T-helper 17 cell (primary cell): ENCODE results near the gene RPL41. TPM values are rescaled to one million over a fixed set of nuclear protein-coding genes. Genes with fewer than 3 reads are reported as not detected.
A peak's percentile ranks its signal among the peaks of the same experiment; 100 is the strongest.

ENCODE experiments used
- ATAC-seq: fragments of 150-1000 bp; cut with Tn5 transposase; 2 replicates; pipeline ENCODE4 v1.10.0; 2021; ENCODE audit warnings: mild to moderate bottlenecking, moderate library complexity
- DNase-seq, 3 donors: peaks; one replicate each; pipeline versions ENCODE4 v3.0.0 to v3.0.0-alpha.2; 2020 to 2021
- H3K9me3 ChIP-seq: one replicate; pipeline ENCODE4 v1.7.0; 2013; ENCODE audit warnings: low read length, mild to moderate bottlenecking; ENCODE audit not compliant: control insufficient read depth, poor library complexity, severe bottlenecking
- H3K27ac Mint-ChIP-seq: one replicate; pipeline ENCODE4 v1.8.0; 2022; ENCODE audit warnings: mild to moderate bottlenecking, moderate library complexity, mixed read lengths
- H3K27me3 Mint-ChIP-seq: one replicate; pipeline ENCODE4 v1.8.0; 2022; ENCODE audit warnings: mixed read lengths
- H3K36me3 Mint-ChIP-seq: one replicate; pipeline ENCODE4 v1.8.0; 2022; ENCODE audit warnings: low read depth, mixed read lengths
- H3K4me1 Mint-ChIP-seq: one replicate; pipeline ENCODE4 v1.8.0; 2022; ENCODE audit warnings: mild to moderate bottlenecking, mixed read lengths
- H3K4me3 Mint-ChIP-seq: one replicate; pipeline ENCODE4 v1.8.0; 2022; ENCODE audit warnings: mild to moderate bottlenecking, moderate library complexity, mixed read lengths
- total RNA-seq, 4 donors: library from RNA in 2 of 4; stranded (reverse) in 2 of 4; gene quantifications; one replicate each; pipeline ENCODE4 v1.2.3 and lab custom pipeline; 2022 to 2026

RPL41 gene
- total RNA-seq, 2 donors from 2014 or later = 5,484 to 5,668 TPM

DNA sequence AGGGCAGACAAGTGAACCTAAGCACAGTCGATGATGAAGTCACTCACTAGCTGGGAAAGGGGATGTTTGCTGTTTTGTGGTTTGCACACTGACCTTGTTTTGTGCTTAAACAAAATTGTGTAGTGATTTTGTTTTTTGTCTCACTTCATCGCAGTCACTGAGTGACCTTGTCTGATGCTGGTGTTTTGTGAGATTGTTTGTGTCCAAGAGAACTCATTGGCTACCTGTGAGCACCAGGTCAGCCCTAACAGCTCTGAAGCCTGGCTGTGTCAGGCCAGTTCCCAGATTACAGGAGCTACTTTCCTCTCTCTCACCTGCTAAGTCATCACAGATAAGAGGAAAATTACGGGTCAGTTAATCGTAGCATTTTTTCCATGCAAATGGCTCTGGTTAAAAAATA lies 7.7 kb downstream of the RPL41 start:
- Mint-ChIP-seq H3K4me1 (peaks cover 37% of the 10 kb centered on the region), H3K27ac (peak overlapping the region; percentile 93), H3K27me3 (no peaks in the 10 kb centered on the region), H3K36me3 (no peaks in the 10 kb centered on the region), H3K4me3 (peak overlapping the region; percentile 7)
- H3K9me3 ChIP-seq = no peaks in the 10 kb centered on the region
- ATAC-seq (no peak), DNase-seq (no peak)

DNA sequence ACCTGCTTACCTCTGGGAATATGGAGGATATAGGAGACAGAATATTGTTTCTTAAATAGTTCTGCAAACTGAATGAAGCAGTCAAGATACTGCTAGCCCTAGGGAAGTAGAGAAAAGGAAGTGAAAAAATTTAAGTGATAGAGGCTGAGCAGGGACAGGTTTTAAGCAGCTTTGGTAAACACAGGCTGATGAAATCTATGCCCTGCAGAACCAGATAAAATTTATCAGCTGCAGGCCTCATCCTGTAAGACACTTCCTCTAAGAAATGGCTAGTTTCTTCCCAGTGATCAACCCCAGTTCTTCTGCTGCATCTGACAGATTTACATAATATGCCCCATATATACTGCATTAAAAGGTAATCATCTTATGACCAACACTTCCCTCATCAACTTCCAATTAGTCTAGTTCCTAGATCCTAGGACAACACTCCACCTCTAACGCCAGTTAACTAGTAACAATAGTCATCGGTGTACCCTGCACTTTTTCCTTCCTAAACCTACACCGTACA lies 10.4 kb downstream of the RPL41 start:
- peaks cover 51% of the 10 kb centered on the region for H3K4me1 Mint-ChIP-seq
- no peaks in the 10 kb centered on the region for H3K9me3 ChIP-seq
- H3K27ac Mint-ChIP-seq = peak overlapping the region; percentile 95
- peaks cover 10% of the 10 kb centered on the region for H3K36me3 Mint-ChIP-seq
- DNase-seq (no peak), ATAC-seq (no peak)
- H3K27me3 Mint-ChIP-seq = no peaks in the 10 kb centered on the region
- H3K4me3 Mint-ChIP-seq = peak overlapping the region; percentile 98

DNA sequence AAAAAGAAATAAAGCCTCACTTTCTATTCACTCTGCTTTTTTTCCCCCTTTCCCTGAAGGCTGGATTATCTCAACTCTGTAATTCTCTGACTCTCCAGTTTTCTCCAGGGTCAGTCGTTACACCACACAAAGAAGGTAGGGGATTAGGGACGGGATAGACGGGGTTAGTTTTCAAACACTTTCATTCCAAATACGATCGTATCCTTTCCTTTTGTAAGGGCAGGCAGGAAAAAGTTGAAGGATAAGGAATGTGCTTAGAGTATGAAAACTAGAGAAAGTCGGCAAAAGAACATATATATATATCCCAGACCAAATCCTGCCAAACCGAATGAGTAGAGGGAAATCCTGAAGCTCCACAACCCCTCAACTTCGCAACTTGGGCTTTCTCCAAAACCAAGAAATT lies 11.1 kb downstream of the RPL41 start:
- H3K9me3 ChIP-seq = no peaks in the 10 kb centered on the region
- Mint-ChIP-seq H3K4me1 (peaks cover 54% of the 10 kb centered on the region), H3K27me3 (no peaks in the 10 kb centered on the region), H3K27ac (peak overlapping the region; percentile 95), H3K36me3 (peaks cover 13% of the 10 kb centered on the region), H3K4me3 (peak overlapping the region; percentile 98)
- no peak for DNase-seq
- no peak for ATAC-seq

DNA sequence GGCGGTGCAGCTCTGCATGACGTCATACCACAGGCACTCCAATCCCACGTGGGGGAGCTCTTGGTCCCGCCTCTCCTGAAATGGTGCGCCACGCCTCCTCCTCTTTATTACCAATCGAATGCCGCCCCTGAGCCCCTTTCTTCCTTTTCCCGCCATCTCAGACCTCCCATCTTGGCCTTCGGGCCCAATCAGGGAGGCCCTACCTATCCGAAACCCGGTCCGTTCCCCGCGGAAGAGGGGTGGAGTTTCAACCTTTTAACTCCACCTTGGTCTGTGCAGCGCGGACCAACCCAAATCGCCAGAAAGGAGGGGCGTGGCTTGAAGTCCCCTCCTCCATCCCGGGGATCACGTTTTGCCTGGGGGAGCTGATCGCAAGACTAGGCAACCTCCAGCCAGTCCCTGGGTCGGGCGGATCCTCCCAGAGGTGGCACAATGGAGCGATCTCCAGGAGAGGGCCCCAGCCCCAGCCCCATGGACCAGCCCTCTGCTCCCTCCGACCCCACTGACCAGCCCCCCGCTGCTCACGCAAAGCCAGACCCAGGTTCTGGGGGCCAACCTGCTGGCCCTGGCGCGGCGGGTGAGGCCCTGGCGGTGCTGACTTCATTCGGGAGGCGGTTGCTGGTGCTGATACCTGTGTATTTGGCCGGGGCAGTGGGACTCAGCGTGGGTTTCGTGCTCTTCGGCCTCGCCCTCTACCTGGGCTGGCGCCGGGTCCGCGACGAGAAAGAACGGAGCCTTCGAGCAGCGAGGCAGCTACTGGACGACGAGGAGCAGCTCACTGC lies 11.6 kb downstream of the RPL41 start, which contains the start of gene ESYT1:
Gene ESYT1 (plus strand): TSS at position 380 of the 782 bp plus-strand sequence. CDS start 53 bp downstream, at position 433.
- ATAC-seq (peak; percentile 93), DNase-seq (peak; percentile 85 to 97 (median 91))
- H3K4me1 Mint-ChIP-seq = peaks cover 55% of the 10 kb centered on the region
- H3K27ac Mint-ChIP-seq = peak within 1 kb of the TSS; percentile 95
- peak within 1 kb of the TSS; percentile 98 for H3K4me3 Mint-ChIP-seq
- H3K27me3 Mint-ChIP-seq = no peaks in the 10 kb centered on the region
- peaks cover 13% of the 10 kb centered on the region for H3K36me3 Mint-ChIP-seq
- no peaks in the 10 kb centered on the region for H3K9me3 ChIP-seq

DNA sequence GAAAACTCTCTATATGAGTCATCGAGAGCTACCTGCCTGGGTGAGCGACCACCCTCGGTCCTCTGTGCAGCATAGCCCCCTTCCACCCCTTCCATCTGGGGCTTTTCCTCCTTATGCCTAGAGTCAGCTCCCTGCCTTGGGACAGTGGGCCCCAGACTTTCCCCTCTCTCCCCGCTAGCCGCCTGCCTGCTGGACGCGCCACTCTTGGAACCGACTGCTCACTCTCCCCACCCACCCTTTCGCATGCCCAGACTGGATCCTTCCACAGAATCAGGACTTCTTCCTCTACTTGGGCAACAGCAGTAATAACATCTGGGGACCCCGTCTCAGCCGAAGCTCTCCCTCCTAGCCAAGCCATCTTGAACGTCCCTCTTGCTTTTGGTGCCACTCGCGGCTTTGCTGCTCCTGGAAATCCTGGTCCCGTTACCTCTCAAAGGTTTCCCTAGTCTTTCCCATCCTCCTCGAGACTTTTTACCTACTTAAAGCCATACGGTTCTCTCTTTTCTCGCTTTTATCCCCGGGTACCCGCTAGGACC lies 12.3 kb downstream of the RPL41 start:
- DNase-seq (no peak), ATAC-seq (no peak)
- Mint-ChIP-seq H3K27ac (peak overlapping the region; percentile 95), H3K27me3 (no peaks in the 10 kb centered on the region), H3K4me3 (peak overlapping the region; percentile 98), H3K4me1 (peaks cover 55% of the 10 kb centered on the region), H3K36me3 (peaks cover 13% of the 10 kb centered on the region)
- H3K9me3 ChIP-seq = no peaks in the 10 kb centered on the region

DNA sequence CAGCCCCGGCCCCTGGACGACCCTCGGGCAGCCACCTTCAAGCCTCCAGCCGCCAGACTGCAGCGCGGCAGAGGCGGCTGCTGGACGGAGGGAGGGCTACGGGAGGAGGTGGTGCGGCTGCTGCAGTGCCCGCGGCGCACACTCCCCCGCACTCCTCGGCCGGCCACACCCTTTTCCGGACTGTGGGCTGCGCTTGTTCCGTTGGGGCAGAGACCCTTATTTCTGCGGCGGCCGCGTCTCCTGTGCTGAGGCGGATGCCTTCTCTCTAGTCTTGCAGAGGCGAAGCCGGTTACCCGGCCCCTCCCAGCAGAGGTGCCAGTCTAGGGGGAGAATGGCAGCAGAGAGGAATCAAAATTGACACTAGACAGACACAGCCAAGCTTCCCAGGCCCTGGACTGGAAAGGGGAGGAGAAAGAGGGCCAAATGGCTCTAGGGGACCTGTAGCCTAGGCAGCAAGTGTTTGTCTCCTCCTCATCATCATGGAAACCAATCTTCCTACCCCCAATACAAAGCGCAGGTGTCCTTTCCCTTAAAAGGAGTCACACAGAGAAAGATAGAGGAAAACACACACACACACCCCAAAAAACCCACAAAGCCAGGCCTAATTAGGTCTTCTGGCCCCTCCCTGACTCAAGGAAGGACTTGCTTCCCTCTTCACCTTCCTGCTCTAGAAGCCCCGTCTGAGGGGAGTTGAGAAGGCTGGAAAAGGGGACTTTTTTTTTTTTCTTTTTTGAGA lies 12.9 kb downstream of the RPL41 start:
- DNase-seq (peak; percentile 52 to 61 (median 52)), ATAC-seq (peak; percentile 23)
- peaks cover 13% of the 10 kb centered on the region for H3K36me3 Mint-ChIP-seq
- no peaks in the 10 kb centered on the region for H3K9me3 ChIP-seq
- H3K4me3 Mint-ChIP-seq = peak overlapping the region; percentile 98
- peaks cover 52% of the 10 kb centered on the region for H3K4me1 Mint-ChIP-seq
- H3K27me3 Mint-ChIP-seq = no peaks in the 10 kb centered on the region
- peak overlapping the region; percentile 95 for H3K27ac Mint-ChIP-seq

DNA sequence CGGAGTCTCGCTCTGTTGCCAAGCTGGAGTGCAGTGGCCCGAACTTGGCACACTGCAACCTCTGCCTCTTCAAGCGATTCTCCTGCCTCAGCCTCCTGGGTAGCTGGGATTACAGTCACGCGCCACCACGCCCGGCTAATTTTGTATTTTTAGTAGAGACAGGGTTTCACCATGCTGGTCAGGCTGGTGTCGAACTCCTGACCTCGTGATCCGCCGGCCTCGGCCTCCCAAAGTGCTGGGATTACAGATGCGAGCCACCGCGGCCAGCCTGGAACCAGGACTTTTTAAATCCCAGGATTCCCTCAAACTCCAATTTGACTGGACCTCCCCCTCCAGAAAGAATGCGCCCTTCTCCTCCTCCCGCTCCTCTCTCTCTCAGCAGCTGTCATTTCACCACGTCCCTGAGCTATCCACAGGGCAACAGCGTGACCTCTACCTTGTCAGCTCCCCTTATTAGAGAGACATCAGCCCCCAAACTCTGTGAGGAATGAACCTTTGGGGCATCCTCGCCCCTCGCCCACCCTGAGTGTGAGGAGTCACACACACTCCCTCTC lies 13.6 kb downstream of the RPL41 start:
- ATAC-seq = no peak
- H3K9me3 ChIP-seq = no peaks in the 10 kb centered on the region
- Mint-ChIP-seq H3K36me3 (peaks cover 13% of the 10 kb centered on the region), H3K4me3 (peak overlapping the region; percentile 98), H3K27ac (peak overlapping the region; percentile 95), H3K4me1 (peaks cover 51% of the 10 kb centered on the region), H3K27me3 (no peaks in the 10 kb centered on the region)
- no peak for DNase-seq

DNA sequence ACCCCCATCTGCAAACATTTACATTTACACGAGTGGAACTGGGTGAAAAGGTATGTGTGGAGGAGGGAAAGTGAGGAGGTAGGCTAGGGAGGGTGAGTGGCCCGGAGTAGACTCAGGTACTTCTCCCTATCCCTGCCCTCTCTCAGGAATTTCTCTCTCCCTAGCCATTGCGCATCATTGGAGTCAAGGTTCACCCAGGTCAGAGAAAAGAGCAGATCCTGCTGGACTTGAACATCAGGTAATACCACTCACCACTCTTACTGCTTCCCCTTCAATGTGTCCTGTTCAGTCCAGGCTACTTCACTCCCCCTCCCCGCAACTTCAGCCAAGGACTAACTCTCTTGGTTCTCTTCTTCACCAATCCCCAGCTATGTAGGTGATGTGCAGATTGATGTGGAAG lies 14.4 kb downstream of the RPL41 start:
- peaks cover 51% of the 10 kb centered on the region for H3K4me1 Mint-ChIP-seq
- ATAC-seq = no peak
- peaks cover 13% of the 10 kb centered on the region for H3K36me3 Mint-ChIP-seq

DNA sequence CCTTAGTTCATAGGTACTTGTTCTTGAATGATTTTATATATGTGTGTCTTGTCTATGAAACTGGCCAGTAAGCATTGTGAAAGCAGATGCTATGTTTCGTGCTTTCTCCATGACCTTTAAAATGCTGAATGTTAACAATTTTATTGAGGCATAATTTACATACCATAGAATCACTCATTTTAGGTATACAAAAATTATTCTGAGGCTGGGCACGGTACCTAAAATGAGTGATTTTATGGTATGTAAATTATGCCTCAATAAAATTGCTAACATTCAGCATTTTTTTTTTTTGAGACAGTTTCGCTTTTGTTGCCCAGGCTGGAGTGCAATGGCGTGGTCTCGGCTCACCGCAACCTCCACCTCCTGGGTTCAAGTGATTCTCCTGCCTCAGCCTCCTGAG lies 18.5 kb downstream of the RPL41 start:
- H3K4me3 Mint-ChIP-seq = no peak overlapping the region
- H3K27ac Mint-ChIP-seq = peak overlapping the region; percentile 47
- ATAC-seq (no peak), DNase-seq (no peak)
- H3K27me3 Mint-ChIP-seq = no peaks in the 10 kb centered on the region
- H3K4me1 Mint-ChIP-seq = peaks cover 55% of the 10 kb centered on the region
- peaks cover 21% of the 10 kb centered on the region for H3K36me3 Mint-ChIP-seq
- H3K9me3 ChIP-seq = no peaks in the 10 kb centered on the region

More for the DNA sequence above, 14.4 kb downstream of the RPL41 start:
- H3K27me3 Mint-ChIP-seq = no peaks in the 10 kb centered on the region
- H3K9me3 ChIP-seq = no peaks in the 10 kb centered on the region
- peak overlapping the region; percentile 95 for H3K27ac Mint-ChIP-seq
- H3K4me3 Mint-ChIP-seq = peak overlapping the region; percentile 98
- no peak for DNase-seq

DNA sequence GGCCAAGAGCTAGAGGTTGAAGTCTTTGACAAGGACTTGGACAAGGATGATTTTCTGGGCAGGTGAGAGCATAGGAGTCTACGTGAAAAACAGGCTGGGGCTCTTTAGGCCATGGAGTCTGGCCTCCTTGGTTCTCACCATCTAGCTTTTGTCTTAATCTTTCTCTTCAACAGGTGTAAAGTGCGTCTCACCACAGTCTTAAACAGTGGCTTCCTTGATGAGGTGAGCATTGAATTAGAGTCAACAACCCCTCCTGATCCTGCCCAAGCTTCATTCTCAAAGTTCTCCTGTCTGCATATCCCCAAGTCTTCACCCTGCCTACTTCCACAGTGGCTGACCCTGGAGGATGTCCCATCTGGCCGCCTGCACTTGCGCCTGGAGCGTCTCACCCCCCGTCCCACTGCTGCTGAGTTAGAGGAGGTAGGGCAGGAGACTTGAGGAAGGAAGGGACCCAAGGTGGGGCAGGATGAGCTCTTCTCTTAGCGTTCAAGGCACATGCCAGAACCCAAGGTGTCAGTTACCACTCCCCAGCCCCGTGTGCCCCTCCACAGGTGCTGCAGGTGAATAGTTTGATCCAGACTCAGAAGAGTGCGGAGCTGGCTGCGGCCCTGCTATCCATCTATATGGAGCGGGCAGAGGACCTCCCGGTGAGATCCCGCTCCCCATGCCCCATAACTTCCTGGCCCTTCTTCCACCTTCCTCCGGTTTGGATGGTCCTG lies 21.6 kb downstream of the RPL41 start:
- Mint-ChIP-seq H3K27me3 (no peaks in the 10 kb centered on the region), H3K4me1 (peaks cover 46% of the 10 kb centered on the region), H3K4me3 (no peak overlapping the region), H3K27ac (peak overlapping the region; percentile 91), H3K36me3 (peaks cover 16% of the 10 kb centered on the region)
- no peak for ATAC-seq
- H3K9me3 ChIP-seq = no peaks in the 10 kb centered on the region
- no peak for DNase-seq

DNA sequence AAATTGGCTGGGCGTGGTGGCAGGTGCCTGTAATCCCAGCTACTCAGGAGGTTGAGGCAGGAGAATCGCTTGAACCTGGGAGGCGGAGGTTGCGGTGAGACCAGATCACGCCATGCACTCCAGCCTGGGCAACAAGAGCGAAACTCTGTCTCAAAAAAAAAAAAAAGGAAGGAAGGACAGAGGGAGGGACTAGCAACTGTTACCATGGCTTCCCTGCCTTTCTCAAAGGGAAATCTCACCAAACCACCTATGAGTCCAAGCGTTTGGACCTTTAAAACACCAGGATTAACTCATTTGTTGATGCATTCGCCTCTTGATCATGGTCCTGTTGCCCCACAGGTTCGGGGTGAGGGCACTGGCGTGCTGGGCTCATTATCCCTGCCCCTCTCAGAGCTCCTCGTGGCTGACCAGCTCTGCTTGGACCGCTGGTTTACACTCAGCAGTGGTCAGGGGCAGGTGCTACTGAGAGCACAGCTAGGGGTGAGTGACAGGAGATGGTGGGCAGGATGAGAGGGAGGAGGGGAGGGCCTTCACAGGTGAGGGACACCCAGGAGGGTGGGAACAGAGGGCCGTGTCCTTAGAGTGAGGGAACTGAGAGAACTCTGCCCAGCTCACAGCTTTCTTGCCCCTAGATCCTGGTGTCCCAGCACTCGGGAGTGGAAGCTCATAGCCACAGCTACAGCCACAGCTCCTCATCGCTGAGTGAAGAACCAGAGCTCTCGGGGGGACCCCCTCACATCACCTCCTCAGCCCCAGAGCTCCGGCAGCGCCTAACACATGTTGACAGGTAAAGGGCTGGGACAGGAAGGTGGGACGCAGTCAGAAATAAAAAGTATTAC lies 25.7 kb downstream of the RPL41 start:
- Mint-ChIP-seq H3K4me1 (peaks cover 42% of the 10 kb centered on the region), H3K27me3 (no peaks in the 10 kb centered on the region), H3K36me3 (peaks cover 13% of the 10 kb centered on the region), H3K27ac (peak overlapping the region; percentile 91), H3K4me3 (peak overlapping the region; percentile 21)
- no peaks in the 10 kb centered on the region for H3K9me3 ChIP-seq
- DNase-seq = no peak
- no peak for ATAC-seq

DNA sequence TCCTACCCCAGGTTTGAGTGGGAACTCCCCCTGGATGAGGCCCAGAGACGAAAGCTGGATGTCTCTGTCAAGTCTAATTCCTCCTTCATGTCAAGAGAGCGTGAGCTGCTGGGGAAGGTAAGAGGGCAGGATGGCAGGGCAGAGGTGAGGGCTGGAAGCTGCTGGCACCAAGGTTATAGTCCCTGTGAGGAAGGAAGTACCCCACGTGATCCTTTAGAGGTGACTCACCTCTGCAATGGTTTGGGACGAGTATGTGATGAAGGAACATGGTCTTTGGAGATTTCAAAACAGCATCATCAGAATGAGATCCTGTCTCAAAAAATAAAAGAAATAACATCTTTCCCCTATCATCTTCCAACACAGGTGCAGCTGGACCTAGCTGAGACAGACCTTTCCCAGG lies 26.8 kb downstream of the RPL41 start:
- ATAC-seq = peak; percentile 47
- peaks cover 35% of the 10 kb centered on the region for H3K4me1 Mint-ChIP-seq

More for the DNA sequence above, 26.8 kb downstream of the RPL41 start:
- no peak overlapping the region for H3K4me3 Mint-ChIP-seq
- peaks cover 11% of the 10 kb centered on the region for H3K36me3 Mint-ChIP-seq
- peak overlapping the region; percentile 91 for H3K27ac Mint-ChIP-seq
- DNase-seq = no peak
- no peaks in the 10 kb centered on the region for H3K27me3 Mint-ChIP-seq
- H3K9me3 ChIP-seq = no peaks in the 10 kb centered on the region
